HG03135 (cell line): Measurements from ENCODE around the gene MAS1.

Source experiments
- ATAC-seq: cut with Tn5 transposase; IDR thresholded peaks from one replicate; pipeline ENCODE4 v1.9.1; 2021; ENCODE audit warnings: mild to moderate bottlenecking, moderate library complexity; ENCODE audit not compliant: unreplicated experiment

MAS1 gene

DNA sequence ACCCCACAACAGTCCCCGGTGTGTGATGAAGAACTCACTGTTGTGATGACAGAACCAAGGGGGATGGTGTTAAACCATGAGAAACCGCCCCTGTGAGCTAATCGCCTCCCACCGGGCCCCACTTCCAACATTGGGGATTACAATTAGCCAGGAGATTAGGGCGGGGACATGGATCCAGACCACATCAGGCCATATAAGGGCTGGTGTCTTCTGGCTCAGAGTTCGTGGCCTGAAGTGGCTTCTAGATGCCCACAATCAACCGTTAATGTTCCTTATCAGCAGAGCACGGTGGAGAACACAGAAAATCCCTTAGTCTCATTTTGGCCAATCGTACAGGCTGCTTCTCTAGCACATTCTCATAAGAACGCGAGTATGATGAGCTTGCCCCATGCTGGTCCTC lies 10.9 kb upstream of the MAS1 start:
- no peak for ATAC-seq

GRCh38 chr6:159880412-159880975 lies 10.3 kb upstream of the MAS1 start:
- ATAC-seq = no peak

DNA sequence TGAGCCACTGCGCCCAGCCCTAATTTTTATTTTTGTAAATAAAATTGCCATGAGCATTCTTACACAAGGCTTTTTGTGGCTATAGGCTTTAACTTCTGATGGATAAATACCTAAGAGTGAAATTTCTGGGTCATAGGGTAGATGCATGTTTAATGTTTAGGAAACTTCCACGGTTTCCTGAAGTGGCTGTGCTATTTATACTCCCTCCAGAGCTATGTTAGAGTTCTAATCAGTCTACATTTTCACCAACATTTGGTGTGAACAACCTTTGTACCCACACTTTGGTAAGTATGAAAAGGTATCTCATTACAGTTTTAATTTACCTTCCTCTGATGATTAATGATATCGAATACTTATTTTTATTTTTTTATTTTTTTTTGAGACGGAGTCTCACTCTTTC lies 6.1 kb upstream of the MAS1 start:
- no peak for ATAC-seq

DNA sequence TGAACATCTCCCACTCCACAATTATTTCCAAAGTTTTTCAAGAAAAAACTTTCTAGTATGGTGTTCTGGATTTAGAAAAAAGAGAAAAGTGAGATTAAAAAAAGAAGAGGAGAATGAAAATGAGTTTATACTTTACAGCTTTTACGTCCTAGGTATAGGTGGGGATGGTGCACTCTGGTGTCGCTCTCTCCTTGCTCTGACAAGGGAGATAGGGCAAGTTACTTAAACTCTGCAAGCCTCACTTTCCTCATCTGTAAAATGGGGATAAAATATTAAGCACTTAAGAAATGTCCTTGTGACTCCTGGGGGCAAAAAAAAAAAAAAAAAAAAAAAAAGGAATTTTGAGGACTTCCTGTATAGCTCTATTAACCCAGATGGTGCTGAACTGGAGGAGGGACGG lies 4.5 kb upstream of the MAS1 start:
- no peak for ATAC-seq

DNA sequence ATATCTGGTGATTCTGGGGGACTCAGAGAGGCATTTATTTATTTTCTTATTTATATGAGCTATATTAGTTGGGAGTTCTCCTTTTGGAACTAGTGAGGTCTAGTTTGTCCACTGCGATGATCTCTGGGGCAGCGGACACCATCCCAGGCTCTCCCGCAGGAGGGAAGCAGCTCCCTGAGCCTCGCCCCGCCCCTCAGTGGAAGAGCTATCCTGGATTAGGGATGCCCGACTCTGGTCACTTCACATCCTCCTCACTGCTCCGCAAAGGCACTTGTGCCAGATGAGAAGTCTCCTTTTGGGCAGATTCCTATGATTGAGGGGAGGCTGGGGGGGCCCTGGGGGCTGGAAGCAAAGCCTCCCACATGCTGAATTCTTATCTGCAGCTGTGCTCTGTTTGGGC lies 3.6 kb upstream of the MAS1 start:
- no peak for ATAC-seq

GRCh38 chr6:159887761-159888160 lies 3.0 kb upstream of the MAS1 start:
- no peak for ATAC-seq

- ATAC-seq = no peak
Observed at GRCh38 chr6:159890201-159890600, 587 bp upstream of the MAS1 start.

DNA sequence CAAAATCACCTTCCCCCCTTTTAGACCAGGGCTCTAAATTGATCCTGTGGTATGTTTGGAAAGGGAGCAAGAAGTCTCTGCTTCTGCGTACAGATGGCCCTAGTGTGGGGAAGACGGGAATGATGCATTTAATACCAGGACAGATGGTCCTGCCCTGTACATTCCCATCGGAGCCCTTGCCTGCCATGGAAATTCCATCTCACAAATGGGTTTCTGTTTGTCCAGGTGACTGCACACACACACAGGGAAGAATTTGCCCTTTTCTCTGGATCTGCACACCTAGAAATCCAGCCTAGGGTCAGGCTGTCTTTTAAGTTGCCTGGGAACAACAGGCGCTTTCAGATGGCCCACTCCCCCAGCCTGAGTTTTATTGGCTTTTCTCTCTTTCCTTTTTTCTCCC lies 1.3 kb downstream of the MAS1 start:
- no peak for ATAC-seq

- ATAC-seq = no peak
Observed at GRCh38 chr6:159893064-159893463, 2.3 kb downstream of the MAS1 start.

- ATAC-seq = no peak
Observed at GRCh38 chr6:159894991-159895390, 4.2 kb downstream of the MAS1 start.

- no peak for ATAC-seq
Observed at GRCh38 chr6:159897603-159898002, 6.8 kb downstream of the MAS1 start.

- ATAC-seq = no peak
Observed at GRCh38 chr6:159898519-159898918, 7.7 kb downstream of the MAS1 start.

- no peak for ATAC-seq
Observed at GRCh38 chr6:159899994-159900745, 9.4 kb downstream of the MAS1 start.

DNA sequence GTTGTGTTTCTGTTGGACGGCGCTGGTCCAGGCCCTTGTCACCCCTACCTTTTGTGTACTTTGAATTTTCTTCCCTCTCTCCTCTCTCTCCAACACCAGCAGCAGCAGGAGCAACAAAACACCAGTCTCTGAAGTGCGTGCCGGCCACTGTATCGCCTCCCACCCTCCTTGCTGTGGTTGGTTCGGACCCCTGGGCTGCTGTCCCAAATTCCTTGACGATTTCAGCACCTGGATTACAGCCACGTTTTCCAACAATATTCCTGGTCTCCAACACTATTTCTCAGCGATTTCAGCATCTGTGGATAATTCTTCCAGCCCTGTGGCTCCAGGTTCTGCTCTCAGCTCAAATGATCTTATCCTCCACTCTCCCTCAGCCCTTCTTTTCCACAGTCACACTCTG lies 11.8 kb downstream of the MAS1 start:
- no peak for ATAC-seq

DNA sequence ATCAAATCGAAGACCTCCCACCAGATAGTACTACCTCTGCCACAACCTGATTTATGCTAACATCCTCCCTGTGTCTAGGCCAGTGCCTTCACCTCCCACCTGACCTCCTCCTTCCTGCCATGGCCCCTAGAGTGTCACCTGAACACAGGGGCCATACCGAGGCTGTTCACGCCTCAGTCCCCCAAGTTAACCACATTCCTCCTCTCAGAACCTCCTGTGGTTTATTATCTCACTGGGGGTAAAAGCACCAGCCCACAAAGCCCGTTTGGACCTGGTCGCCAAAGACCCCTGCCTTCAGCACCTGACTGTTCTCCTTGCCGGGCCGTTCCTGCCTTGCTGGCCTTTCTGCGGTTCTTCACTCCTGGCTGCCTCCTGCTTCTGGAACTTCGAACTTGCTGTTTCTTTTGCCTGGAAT lies 13.7 kb downstream of the MAS1 start:
- ATAC-seq = peak; percentile 60

DNA sequence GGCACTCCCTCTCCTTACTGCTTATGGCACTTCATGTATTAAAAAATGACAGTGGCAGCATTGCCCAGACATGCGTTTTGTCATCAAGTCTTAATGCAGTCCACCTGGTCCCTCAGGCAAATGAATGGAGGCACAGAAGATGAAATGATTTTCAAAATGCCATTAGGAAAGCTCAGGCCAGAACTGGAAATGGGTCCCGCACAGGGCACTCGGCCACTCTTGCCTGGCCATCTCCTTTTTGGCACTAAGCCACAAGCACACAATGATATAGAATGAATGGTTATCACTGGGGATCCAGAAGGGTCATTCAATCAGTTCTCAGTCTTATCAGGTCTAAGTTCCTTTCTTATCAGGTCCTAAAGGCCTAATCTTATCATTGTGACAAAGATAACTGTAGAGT lies 15.6 kb downstream of the MAS1 start:
- ATAC-seq = no peak

- no peak for ATAC-seq
Observed at GRCh38 chr6:159908535-159908934, 17.7 kb downstream of the MAS1 start.

GRCh38 chr6:159908979-159909378 lies 18.2 kb downstream of the MAS1 start:
- no peak for ATAC-seq

GRCh38 chr6:159910342-159910741 lies 19.6 kb downstream of the MAS1 start:
- ATAC-seq = no peak

GRCh38 chr6:159913375-159913774 lies 22.6 kb downstream of the MAS1 start:
- no peak for ATAC-seq

DNA sequence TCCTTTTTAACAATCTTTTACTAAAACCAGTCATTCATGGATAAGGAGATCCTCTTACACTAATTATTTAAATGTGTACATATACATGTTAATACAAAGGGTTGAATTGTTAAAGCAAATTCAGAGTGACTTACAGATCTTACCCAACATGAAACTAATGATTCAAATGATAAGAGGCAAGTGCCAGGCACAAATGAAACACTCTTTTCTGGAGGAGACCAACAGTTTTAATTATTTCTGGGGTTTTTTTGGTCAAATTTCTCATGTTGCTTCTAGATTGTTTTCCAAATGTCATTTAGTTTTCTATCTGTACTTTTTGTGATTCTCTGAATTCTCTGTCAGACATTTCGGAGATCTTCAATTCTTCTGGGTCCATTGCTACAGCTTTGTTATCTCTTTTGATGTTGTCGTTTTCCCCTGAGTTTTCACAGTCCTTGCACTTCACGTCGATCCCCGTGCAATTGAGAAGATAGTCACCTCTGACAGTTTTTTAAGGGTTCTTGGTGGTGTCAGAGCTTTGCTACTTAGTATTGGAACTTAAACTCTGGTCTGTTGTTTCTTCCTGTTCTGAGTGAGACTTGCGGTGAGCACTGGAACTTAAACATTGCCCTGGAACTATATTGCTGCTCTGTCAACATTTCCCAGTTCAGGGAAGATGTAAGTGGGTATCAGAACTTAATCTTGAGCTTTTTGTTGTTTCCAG lies 23.2 kb downstream of the MAS1 start:
- ATAC-seq = no peak

GRCh38 chr6:159914565-159914923 lies 23.8 kb downstream of the MAS1 start:
- no peak for ATAC-seq
